SH-SY5Y (cell line): ENCODE results near the gene EXOC6B.

Experiments used
- GATA2 ChIP-seq: IDR thresholded peaks from 2 replicates; pipeline ENCODE4 v1.6.1; 2011; ENCODE audit warnings: mild to moderate bottlenecking, low read depth, low read length
- GATA3 ChIP-seq: IDR thresholded peaks from 2 replicates; pipeline ENCODE4 v1.6.1; 2011; ENCODE audit warnings: low read depth, mild to moderate bottlenecking, low read length, moderate library complexity

- TF ChIP-seq GATA3, result no peak
- no peak for TF ChIP-seq GATA2
These were observed 696.0 kb downstream of the EXOC6B start for GRCh38 chr2:72129681-72130340.
